Activated T-cell treated with anti-CD3 and anti-CD28 coated beads, Interleukin-2, amount 50 U/mL, for 72 hours (primary cell): ENCODE data around the gene VIPR1. TPM values are rescaled to one million over a fixed set of nuclear protein-coding genes. Genes with fewer than 3 reads are reported as not detected.

Experiments
- ATAC-seq, 2 donors: fragments of 150-1000 bp; cut with Tn5 transposase; replicated peaks in 1 of 2; 2 replicates each; pipeline ENCODE4 v1.10.0; 2021; ENCODE audit warnings: moderate library complexity in 2 of 2, mild to moderate bottlenecking in 1 of 2
- DNase-seq, 2 donors: peaks; one replicate each; pipeline ENCODE4 v3.0.0; 2021 to 2022; ENCODE audit warnings: mixed read lengths in 1 of 2
- H3K27ac Mint-ChIP-seq: one replicate; pipeline ENCODE4 v1.8.0; 2022; ENCODE audit warnings: mild to moderate bottlenecking, moderate library complexity, mixed read lengths
- H3K27me3 Mint-ChIP-seq: one replicate; pipeline ENCODE4 v1.8.0; 2022; ENCODE audit warnings: low read depth, mixed read lengths
- H3K36me3 Mint-ChIP-seq, 2 donors: one replicate each; pipeline ENCODE4 v1.8.0; 2022; ENCODE audit warnings: mixed read lengths in 2 of 2, mild to moderate bottlenecking in 1 of 2; ENCODE audit not compliant: insufficient read depth in 2 of 2
- H3K4me1 Mint-ChIP-seq: one replicate; pipeline ENCODE4 v1.8.0; 2022; ENCODE audit warnings: low read depth, mixed read lengths
- H3K4me3 Mint-ChIP-seq, 2 donors: one replicate each; pipeline ENCODE4 v1.8.0; 2022; ENCODE audit warnings: mild to moderate bottlenecking in 2 of 2, mixed read lengths in 2 of 2, moderate library complexity in 2 of 2
- H3K9me3 Mint-ChIP-seq, 2 donors: one replicate each; pipeline ENCODE4 v1.8.0; 2022; ENCODE audit warnings: mixed read lengths in 2 of 2
- total RNA-seq, 2 donors: library from RNA; stranded (reverse); gene quantifications; one replicate each; pipeline ENCODE4 v1.2.3, GENCODE V29; 2022

VIPR1 gene
- total RNA-seq, 2 donors from 2014 or later = 5.6 to 6.6 TPM

- Mint-ChIP-seq H3K27me3 (no peaks in the 10 kb centered on the region), H3K36me3 (no peaks in the 10 kb centered on the region), H3K27ac (peak overlapping the region; percentile 36), H3K4me3 (peak overlapping the region in 1 of 2 donors; percentile 49), H3K9me3 (no peaks in the 10 kb centered on the region), H3K4me1 (peaks cover 41% of the 10 kb centered on the region)
- no peak for ATAC-seq
- no peak for DNase-seq
Observed at GRCh38 chr3:42507761-42508335, 5.4 kb downstream of the VIPR1 start.

GRCh38 chr3:42508562-42508961 lies 6.1 kb downstream of the VIPR1 start:
- DNase-seq (no peak), ATAC-seq (no peak)
- Mint-ChIP-seq H3K4me3 (no peak overlapping the region), H3K4me1 (peaks cover 33% of the 10 kb centered on the region), H3K27ac (no peak overlapping the region), H3K36me3 (no peaks in the 10 kb centered on the region), H3K9me3 (no peaks in the 10 kb centered on the region), H3K27me3 (no peaks in the 10 kb centered on the region)

GRCh38 chr3:42509111-42509510 lies 6.7 kb downstream of the VIPR1 start:
- peaks cover 29% of the 10 kb centered on the region for H3K4me1 Mint-ChIP-seq
- H3K9me3 Mint-ChIP-seq = no peaks in the 10 kb centered on the region
- H3K36me3 Mint-ChIP-seq = no peaks in the 10 kb centered on the region
- DNase-seq (no peak), ATAC-seq (no peak)
- no peaks in the 10 kb centered on the region for H3K27me3 Mint-ChIP-seq
- H3K27ac Mint-ChIP-seq = no peak overlapping the region
- H3K4me3 Mint-ChIP-seq = no peak overlapping the region

GRCh38 chr3:42510325-42510724 lies 7.9 kb downstream of the VIPR1 start:
- Mint-ChIP-seq H3K36me3 (no peaks in the 10 kb centered on the region), H3K27ac (no peak overlapping the region), H3K27me3 (no peaks in the 10 kb centered on the region), H3K9me3 (no peaks in the 10 kb centered on the region), H3K4me3 (no peak overlapping the region), H3K4me1 (peaks cover 29% of the 10 kb centered on the region)
- ATAC-seq (no peak), DNase-seq (no peak)

- Mint-ChIP-seq H3K4me1 (peaks cover 34% of the 10 kb centered on the region), H3K27ac (no peak overlapping the region), H3K36me3 (no peaks in the 10 kb centered on the region), H3K27me3 (no peaks in the 10 kb centered on the region), H3K9me3 (no peaks in the 10 kb centered on the region), H3K4me3 (no peak overlapping the region)
- ATAC-seq = no peak
- no peak for DNase-seq
Observed at GRCh38 chr3:42511201-42511600, 8.8 kb downstream of the VIPR1 start.

- H3K27me3 Mint-ChIP-seq = no peaks in the 10 kb centered on the region
- H3K4me3 Mint-ChIP-seq = no peak overlapping the region
- DNase-seq = no peak
- no peaks in the 10 kb centered on the region for H3K9me3 Mint-ChIP-seq
- no peak overlapping the region for H3K27ac Mint-ChIP-seq
- peaks cover 30% of the 10 kb centered on the region for H3K4me1 Mint-ChIP-seq
- ATAC-seq = no peak
- H3K36me3 Mint-ChIP-seq = no peaks in the 10 kb centered on the region
Observed at GRCh38 chr3:42511736-42512135, 9.3 kb downstream of the VIPR1 start.

GRCh38 chr3:42513121-42513520 lies 10.7 kb downstream of the VIPR1 start:
- no peaks in the 10 kb centered on the region for H3K9me3 Mint-ChIP-seq
- no peak overlapping the region for H3K27ac Mint-ChIP-seq
- H3K36me3 Mint-ChIP-seq = no peaks in the 10 kb centered on the region
- H3K4me1 Mint-ChIP-seq = peaks cover 16% of the 10 kb centered on the region
- no peak for ATAC-seq
- no peak overlapping the region for H3K4me3 Mint-ChIP-seq
- no peaks in the 10 kb centered on the region for H3K27me3 Mint-ChIP-seq
- no peak for DNase-seq

- DNase-seq (no peak), ATAC-seq (no peak)
- Mint-ChIP-seq H3K36me3 (no peaks in the 10 kb centered on the region), H3K4me1 (peaks cover 15% of the 10 kb centered on the region), H3K27me3 (no peaks in the 10 kb centered on the region), H3K4me3 (no peak overlapping the region), H3K27ac (no peak overlapping the region), H3K9me3 (no peaks in the 10 kb centered on the region)
Observed at GRCh38 chr3:42513521-42513920, 11.1 kb downstream of the VIPR1 start.

- no peak overlapping the region for H3K27ac Mint-ChIP-seq
- no peaks in the 10 kb centered on the region for H3K27me3 Mint-ChIP-seq
- H3K36me3 Mint-ChIP-seq = no peaks in the 10 kb centered on the region
- H3K4me1 Mint-ChIP-seq = peaks cover 22% of the 10 kb centered on the region
- no peak for ATAC-seq
- no peaks in the 10 kb centered on the region for H3K9me3 Mint-ChIP-seq
- H3K4me3 Mint-ChIP-seq = no peak overlapping the region
- no peak for DNase-seq
Observed at GRCh38 chr3:42514876-42515275, 12.4 kb downstream of the VIPR1 start.

- H3K4me1 Mint-ChIP-seq = peaks cover 28% of the 10 kb centered on the region
- no peak overlapping the region for H3K27ac Mint-ChIP-seq
- no peaks in the 10 kb centered on the region for H3K9me3 Mint-ChIP-seq
- no peak overlapping the region for H3K4me3 Mint-ChIP-seq
- H3K27me3 Mint-ChIP-seq = no peaks in the 10 kb centered on the region
- DNase-seq (no peak), ATAC-seq (no peak)
- H3K36me3 Mint-ChIP-seq = no peaks in the 10 kb centered on the region
Observed at GRCh38 chr3:42515391-42515916, 13.0 kb downstream of the VIPR1 start.

- Mint-ChIP-seq H3K9me3 (no peaks in the 10 kb centered on the region), H3K27me3 (no peaks in the 10 kb centered on the region), H3K27ac (no peak overlapping the region), H3K36me3 (no peaks in the 10 kb centered on the region), H3K4me3 (no peak overlapping the region), H3K4me1 (peaks cover 31% of the 10 kb centered on the region)
- ATAC-seq = no peak
- no peak for DNase-seq
Observed at GRCh38 chr3:42515976-42516375, 13.5 kb downstream of the VIPR1 start.

GRCh38 chr3:42516443-42516842 lies 14.0 kb downstream of the VIPR1 start:
- no peaks in the 10 kb centered on the region for H3K36me3 Mint-ChIP-seq
- H3K27me3 Mint-ChIP-seq = no peaks in the 10 kb centered on the region
- no peak for ATAC-seq
- no peak for DNase-seq
- no peak overlapping the region for H3K27ac Mint-ChIP-seq
- H3K9me3 Mint-ChIP-seq = no peaks in the 10 kb centered on the region
- no peak overlapping the region for H3K4me3 Mint-ChIP-seq
- peaks cover 30% of the 10 kb centered on the region for H3K4me1 Mint-ChIP-seq

GRCh38 chr3:42517117-42517516 lies 14.7 kb downstream of the VIPR1 start:
- no peak overlapping the region for H3K27ac Mint-ChIP-seq
- no peaks in the 10 kb centered on the region for H3K9me3 Mint-ChIP-seq
- H3K36me3 Mint-ChIP-seq = no peaks in the 10 kb centered on the region
- no peaks in the 10 kb centered on the region for H3K27me3 Mint-ChIP-seq
- H3K4me1 Mint-ChIP-seq = peaks cover 28% of the 10 kb centered on the region
- no peak overlapping the region for H3K4me3 Mint-ChIP-seq
- DNase-seq = no peak
- no peak for ATAC-seq
